Dendritic cell treated with granulocyte-macrophage colony-stimulating factor and Interleukin-4, amounts not matched to agents 40 ng/mL and 50 ng/mL, for 4 days (primary cell): ENCODE measurements around the gene MTCP1.
A peak's percentile ranks its signal among the peaks of the same experiment; 100 is the strongest.

Experiments
- H3K27ac Mint-ChIP-seq: one replicate; pipeline ENCODE4 v1.8.0; 2022; ENCODE audit warnings: mild to moderate bottlenecking, mixed read lengths
- H3K27me3 Mint-ChIP-seq: one replicate; pipeline ENCODE4 v1.8.0; 2022; ENCODE audit warnings: mild to moderate bottlenecking, mixed read lengths
- H3K36me3 Mint-ChIP-seq: one replicate; pipeline ENCODE4 v1.8.0; 2022; ENCODE audit warnings: low read depth, mixed read lengths
- H3K4me1 Mint-ChIP-seq: one replicate; pipeline ENCODE4 v1.8.0; 2022; ENCODE audit warnings: low read depth, mixed read lengths
- H3K4me3 Mint-ChIP-seq: one replicate; pipeline ENCODE4 v1.8.0; 2022; ENCODE audit warnings: mild to moderate bottlenecking, moderate library complexity, mixed read lengths
- H3K9me3 Mint-ChIP-seq: one replicate; pipeline ENCODE4 v1.8.0; 2022; ENCODE audit warnings: mixed read lengths
- intact Hi-C: fragments of 100-400 bp; cut with micrococcal nuclease; formaldehyde crosslinking; loops from one replicate; pipeline ENCODE4 v1.15.0; 2022

MTCP1 gene

DNA sequence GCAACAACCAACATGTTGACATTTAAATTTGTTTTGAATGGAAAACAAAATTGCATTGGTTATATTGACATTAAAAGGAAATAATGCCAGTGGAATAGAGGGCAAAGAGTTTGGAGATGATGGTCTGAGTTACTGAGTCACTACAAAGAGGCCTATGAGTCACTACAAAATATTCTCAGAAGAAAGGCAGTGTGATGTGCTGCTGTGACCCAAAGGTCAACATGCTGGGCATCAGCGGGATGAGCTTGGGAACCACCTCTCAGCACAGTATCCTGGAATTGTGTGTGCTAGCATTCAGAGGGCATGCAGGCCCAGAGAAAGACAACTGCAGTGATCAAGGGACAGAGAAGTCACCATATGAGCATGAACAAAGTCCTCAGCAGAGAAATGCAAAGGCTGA, 2.8 kb downstream of the MTCP1 start:
- Mint-ChIP-seq H3K4me3 (no peak overlapping the region), H3K27ac (no peak overlapping the region), H3K4me1 (peaks cover 30% of the 10 kb centered on the region), H3K36me3 (peaks cover 15% of the 10 kb centered on the region), H3K27me3 (no peaks in the 10 kb centered on the region), H3K9me3 (no peaks in the 10 kb centered on the region)
- intact Hi-C loops: loop anchor here (5.0 kb wide), 1 partner anchor 46 kb away; the partner anchor contains the start of gene F8

DNA sequence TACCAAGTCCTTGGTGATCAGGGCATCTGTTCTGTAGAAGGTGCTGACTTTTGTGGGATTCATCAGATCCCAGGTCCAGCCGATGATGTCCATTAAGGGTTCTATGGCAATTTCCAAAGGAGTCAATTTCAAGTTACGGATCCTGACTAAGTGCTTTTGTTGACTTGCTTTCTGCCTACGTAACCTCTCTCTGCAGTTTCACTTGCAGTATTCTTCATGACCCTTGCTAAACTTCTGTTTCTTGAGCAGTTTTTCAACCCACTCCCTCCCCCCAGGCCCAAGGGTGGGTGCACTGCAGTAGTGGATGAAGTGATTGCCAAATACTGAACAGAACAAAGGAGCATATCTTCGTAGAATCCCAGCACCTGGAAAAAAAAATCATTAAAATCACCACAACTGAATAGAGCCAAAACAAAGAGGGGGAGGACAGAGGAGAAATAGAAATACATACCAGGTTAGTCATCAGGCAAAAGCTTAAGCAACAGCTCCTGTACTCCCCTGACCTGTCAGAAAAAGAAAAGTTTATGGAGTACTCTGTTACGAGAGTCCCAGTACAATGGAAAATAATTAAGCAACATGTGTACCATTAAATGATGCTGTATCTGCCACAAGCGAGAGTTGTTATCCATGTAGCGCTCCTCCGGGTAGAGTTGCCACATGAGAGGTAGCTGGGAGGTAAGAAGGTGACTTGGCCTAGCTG, 5.8 kb downstream of the MTCP1 start:
- Mint-ChIP-seq H3K4me3 (no peak overlapping the region), H3K4me1 (peaks cover 24% of the 10 kb centered on the region), H3K36me3 (peaks cover 3% of the 10 kb centered on the region), H3K27ac (peak overlapping the region; percentile 11), H3K9me3 (no peaks in the 10 kb centered on the region), H3K27me3 (no peaks in the 10 kb centered on the region)
- intact Hi-C loops: loop anchor here (5.0 kb wide), 1 partner anchor 43 kb away; the partner anchor contains the start of gene F8

DNA sequence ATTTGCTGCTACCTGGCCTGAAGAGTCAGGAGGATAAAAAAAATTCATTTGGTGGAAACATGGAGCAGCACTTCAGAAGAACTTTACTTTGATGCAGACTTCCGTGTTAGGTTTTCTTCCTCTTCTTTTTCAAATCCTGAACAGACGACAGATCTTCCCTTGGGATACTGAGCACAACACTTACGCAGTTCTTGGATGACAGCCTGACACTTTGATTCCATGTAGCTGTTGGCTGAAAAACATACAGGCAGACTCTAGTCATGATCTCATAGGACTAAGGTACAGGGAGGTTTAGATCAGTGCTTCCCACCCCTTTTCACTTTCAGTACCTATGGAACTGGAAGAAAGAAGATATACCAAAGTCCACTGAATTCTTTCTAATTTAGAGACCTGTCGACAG, 9.2 kb downstream of the MTCP1 start:
- Mint-ChIP-seq H3K27me3 (no peaks in the 10 kb centered on the region), H3K9me3 (no peaks in the 10 kb centered on the region), H3K27ac (no peak overlapping the region), H3K4me1 (peaks cover 7% of the 10 kb centered on the region), H3K36me3 (peaks cover 10% of the 10 kb centered on the region), H3K4me3 (no peak overlapping the region)
- intact Hi-C loops: no loop called here

DNA sequence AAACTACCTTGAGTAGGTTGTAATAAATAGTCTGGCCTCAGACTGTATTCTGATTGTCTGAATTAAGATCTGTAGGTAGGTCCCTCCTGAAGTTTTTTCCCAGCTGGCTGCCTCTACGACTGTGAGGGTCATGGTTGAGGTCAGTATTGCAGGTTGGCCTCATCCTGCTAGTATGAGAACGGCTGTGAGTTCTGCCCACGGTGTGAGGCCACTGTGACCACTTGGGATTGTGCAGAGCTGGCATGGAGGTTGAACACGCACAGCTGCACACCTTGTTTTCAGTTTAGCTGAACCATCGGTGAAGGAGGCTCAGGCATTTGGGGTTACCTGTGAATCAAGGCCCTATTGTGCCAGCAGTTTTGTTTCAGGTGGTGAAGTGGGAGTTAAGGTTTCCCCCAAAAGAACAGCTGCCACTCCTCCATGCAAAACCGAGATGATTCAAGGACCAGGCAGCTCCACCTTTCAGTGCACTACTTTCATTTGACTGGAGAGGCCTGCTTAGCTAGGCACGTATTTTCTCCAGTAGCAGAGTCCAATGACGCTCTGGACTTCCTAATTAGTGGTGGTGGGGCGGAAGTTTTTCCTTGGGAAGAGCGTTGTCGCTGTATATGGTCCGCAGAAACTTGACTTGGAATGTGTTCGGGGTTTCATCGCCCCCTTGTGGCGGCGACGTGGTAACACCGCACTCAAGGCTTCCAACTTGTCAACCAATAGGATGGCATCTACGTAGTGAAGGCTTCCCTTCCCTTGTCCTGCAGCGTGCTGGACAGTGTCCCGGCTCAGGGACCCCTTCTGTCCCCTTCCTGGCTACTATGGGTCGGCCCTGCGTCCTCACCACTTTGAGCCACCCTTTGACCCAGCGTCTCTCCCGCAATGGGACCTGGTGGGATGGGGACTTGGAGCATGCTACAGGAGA, 13.8 kb downstream of the MTCP1 start:
- Mint-ChIP-seq H3K27ac (no peak overlapping the region), H3K4me1 (no peaks in the 10 kb centered on the region), H3K27me3 (no peaks in the 10 kb centered on the region), H3K4me3 (no peak overlapping the region), H3K9me3 (no peaks in the 10 kb centered on the region), H3K36me3 (peaks cover 37% of the 10 kb centered on the region)
- intact Hi-C loops: loop anchor here (1.0 kb wide), 1 partner anchor 76 kb away; no protein-coding TSS in a partner anchor

DNA sequence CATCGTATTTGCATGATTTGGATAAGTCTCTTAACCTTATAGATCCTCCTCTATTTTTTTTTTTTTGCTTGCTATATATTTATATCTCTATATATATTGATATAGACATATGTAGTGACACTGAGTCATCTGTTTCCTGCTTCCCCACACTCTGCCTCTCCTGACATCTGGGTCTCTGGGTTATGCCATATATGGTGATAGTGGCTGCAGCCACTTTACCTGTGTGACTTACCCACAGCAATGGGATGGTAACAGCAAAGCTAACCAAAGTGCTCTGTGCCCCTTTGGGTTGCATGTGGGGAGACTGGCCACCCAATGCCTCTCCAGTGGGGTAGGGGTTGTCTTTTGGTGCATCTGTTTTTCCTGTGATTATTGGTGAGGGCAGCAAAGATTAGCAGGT, 14.5 kb downstream of the MTCP1 start:
- Mint-ChIP-seq H3K4me3 (no peak overlapping the region), H3K27ac (no peak overlapping the region), H3K4me1 (no peaks in the 10 kb centered on the region), H3K9me3 (no peaks in the 10 kb centered on the region), H3K36me3 (peaks cover 43% of the 10 kb centered on the region), H3K27me3 (no peaks in the 10 kb centered on the region)
- intact Hi-C loops: no loop called here

DNA sequence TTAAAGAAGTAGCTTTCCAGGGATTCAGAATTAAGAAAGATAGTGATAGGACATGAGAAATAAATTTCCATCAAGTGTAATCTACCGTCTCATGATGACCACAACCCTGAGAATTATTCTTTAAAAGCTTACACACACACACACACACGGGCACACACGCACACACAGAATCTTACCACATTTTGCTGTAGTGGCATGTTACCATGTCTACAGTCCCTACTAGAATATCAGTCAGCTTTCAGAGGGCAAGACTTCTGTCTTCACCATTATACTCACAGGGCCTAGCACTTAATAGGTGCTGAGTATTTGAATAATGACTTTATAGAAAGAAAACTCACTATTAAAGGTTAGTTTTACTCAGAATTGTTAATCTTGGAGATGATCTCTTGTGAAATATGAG, 15.4 kb downstream of the MTCP1 start:
- Mint-ChIP-seq H3K4me3 (no peak overlapping the region), H3K27ac (no peak overlapping the region), H3K4me1 (no peaks in the 10 kb centered on the region), H3K36me3 (peaks cover 46% of the 10 kb centered on the region), H3K27me3 (no peaks in the 10 kb centered on the region), H3K9me3 (no peaks in the 10 kb centered on the region)
- intact Hi-C loops: no loop called here

DNA sequence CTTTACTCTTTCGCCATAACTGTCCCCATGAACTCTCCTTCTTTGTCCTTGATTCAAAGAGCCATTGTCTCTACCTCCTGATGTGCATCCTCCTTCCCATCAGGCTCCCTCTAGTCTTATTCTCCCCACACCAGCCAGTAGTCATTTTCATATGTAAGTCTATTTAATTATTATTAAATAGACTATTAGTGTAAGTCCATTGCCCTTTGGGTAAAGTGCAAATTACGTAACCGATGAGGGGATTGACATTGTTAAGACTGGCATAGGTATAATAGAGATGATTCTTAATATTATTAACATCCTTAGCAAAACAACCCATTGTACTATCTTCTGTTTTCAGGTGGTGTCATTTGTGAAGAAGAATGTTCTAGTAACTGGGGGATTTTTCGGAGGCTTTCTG, 16.7 kb downstream of the MTCP1 start:
- peaks cover 6% of the 10 kb centered on the region for H3K4me1 Mint-ChIP-seq

DNA sequence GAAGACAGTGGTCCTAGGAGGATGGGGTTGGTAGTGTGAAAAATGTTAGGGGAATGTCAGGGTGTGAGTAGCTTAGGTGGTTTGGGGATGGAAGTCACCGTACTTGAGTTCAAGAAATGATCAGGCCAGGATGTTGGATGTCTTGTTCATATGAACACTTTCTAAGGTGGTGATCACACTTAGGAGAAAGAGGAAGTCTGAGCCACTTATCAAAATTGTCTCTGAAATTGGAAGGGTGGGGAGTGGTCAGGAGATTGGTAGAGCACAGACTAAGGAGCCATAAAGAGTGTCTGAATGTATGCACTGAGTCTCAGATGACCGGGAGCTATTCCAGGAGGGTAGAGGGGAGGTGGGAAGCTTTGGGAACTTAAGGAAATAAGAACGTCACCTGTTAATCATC, 17.3 kb downstream of the MTCP1 start:
- no peak overlapping the region for H3K27ac Mint-ChIP-seq
- H3K4me3 Mint-ChIP-seq: no peak overlapping the region
- peaks cover 11% of the 10 kb centered on the region for H3K4me1 Mint-ChIP-seq
- H3K9me3 Mint-ChIP-seq: no peaks in the 10 kb centered on the region
- intact Hi-C loops: no loop called here
- H3K36me3 Mint-ChIP-seq: peaks cover 35% of the 10 kb centered on the region
- no peaks in the 10 kb centered on the region for H3K27me3 Mint-ChIP-seq

More for the DNA sequence above, 16.7 kb downstream of the MTCP1 start:
- Mint-ChIP-seq H3K27ac (no peak overlapping the region), H3K4me3 (no peak overlapping the region), H3K27me3 (no peaks in the 10 kb centered on the region), H3K9me3 (no peaks in the 10 kb centered on the region), H3K36me3 (peaks cover 35% of the 10 kb centered on the region)
- intact Hi-C loops: no loop called here

DNA sequence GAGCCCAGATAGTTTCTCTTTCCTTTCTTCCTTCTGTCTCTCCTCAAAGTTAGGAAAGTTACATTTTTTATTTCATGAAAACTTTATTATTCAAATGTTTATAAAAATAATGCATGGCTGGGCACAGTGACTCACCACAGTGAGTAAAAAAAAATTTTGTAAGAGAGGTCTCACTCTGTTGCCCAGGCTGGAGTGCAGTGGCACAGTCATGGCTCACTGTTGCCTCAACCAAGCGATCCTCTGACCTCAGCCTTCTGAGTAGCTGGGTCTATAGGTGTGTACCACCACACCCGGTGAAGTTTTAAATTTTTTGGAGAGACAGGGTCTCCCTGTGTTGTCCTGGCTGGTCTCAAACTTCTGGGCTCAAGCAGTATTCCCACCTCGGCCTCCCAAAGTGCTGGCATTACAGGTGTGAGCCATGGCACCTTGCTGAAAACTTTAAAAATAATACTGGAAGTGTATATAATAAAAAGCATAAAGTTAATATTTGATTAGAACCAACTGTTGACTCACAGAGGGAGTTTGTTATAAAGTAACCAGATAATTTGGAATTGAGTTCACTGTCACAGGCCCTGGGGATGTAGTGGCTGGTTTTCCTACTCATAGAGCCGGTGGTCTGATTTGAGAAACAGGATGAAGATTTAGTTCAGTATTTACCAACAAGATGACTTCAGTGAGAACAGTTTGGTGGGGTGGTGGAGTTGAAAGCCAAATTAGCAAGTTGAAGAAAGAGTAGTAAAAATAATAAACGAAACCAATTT, 18.0 kb downstream of the MTCP1 start:
- Mint-ChIP-seq H3K27me3 (no peaks in the 10 kb centered on the region), H3K4me1 (peaks cover 12% of the 10 kb centered on the region), H3K36me3 (peaks cover 39% of the 10 kb centered on the region), H3K9me3 (no peaks in the 10 kb centered on the region), H3K27ac (no peak overlapping the region), H3K4me3 (no peak overlapping the region)
- intact Hi-C loops: no loop called here

DNA sequence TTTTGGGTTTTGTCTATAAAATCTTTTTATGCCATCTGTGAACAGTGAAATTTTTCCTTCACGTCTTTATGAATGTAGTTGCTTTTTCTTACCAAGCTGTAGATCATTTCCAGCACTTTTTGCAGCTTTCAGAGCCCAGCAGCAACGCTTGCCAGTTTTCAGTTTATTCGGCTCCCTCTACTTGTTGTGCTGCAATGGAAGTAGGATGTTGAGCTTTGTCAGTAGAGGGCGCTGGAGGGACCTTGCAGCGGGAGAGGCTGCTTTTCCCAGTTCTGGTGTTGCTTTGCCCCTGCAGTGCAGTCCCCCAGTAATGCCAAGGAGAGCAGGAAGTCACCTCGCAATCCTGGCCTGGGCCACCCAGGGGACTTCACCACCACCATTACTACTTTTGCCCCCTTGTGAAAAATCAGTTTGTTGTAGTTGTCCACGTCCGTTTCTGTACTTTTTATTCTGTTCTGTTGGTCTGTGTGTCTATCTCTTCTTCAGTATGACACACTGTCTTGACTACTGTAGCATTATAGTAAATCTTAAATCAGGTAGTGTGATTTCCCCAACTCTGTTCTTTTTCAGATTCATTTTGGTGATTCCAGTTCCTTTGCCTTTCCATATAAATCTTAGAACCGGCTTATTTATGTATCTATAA, 21.8 kb downstream of the MTCP1 start:
- no peaks in the 10 kb centered on the region for H3K9me3 Mint-ChIP-seq
- intact Hi-C loops: no loop called here
- H3K4me3 Mint-ChIP-seq: no peak overlapping the region
- no peaks in the 10 kb centered on the region for H3K27me3 Mint-ChIP-seq
- no peak overlapping the region for H3K27ac Mint-ChIP-seq
- peaks cover 55% of the 10 kb centered on the region for H3K36me3 Mint-ChIP-seq
- H3K4me1 Mint-ChIP-seq: peaks cover 12% of the 10 kb centered on the region

DNA sequence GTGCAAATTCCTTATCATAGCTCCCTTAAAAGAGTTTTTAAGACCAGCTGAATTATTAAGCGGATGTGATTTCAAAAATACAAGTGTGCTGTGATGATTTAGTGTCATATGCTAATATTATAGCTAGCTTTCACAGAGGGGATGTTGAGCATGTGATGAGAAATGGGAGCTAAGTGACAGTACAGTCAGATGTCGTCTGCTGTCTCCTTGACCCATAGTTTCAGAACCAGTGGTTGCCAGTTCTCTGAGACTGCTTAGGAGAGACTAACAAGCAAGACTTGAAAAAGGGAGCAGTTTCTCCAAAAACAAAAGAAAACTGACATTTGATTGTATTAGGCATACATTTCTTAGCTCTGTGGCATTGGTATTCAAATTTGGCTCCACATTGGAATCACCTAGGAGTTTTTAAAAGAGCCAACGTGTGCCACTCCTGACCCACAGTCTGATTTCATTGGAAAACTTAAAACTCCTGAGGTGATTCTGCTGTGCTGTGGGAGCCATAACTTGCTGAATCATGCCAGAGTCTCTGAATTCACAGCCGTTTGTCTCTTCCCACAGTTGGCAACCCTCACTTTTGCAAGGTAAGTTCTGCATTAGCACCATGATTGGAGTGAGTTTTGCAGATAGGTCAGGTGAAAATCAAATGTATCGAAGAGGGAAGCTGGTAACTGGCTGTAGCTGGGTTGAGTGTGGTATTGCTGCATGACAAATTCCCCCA, 24.0 kb downstream of the MTCP1 start:
- H3K9me3 Mint-ChIP-seq: no peaks in the 10 kb centered on the region
- H3K36me3 Mint-ChIP-seq: peaks cover 40% of the 10 kb centered on the region
- intact Hi-C loops: no loop called here
- no peak overlapping the region for H3K27ac Mint-ChIP-seq
- H3K4me3 Mint-ChIP-seq: no peak overlapping the region
- no peaks in the 10 kb centered on the region for H3K27me3 Mint-ChIP-seq
- H3K4me1 Mint-ChIP-seq: peaks cover 12% of the 10 kb centered on the region

DNA sequence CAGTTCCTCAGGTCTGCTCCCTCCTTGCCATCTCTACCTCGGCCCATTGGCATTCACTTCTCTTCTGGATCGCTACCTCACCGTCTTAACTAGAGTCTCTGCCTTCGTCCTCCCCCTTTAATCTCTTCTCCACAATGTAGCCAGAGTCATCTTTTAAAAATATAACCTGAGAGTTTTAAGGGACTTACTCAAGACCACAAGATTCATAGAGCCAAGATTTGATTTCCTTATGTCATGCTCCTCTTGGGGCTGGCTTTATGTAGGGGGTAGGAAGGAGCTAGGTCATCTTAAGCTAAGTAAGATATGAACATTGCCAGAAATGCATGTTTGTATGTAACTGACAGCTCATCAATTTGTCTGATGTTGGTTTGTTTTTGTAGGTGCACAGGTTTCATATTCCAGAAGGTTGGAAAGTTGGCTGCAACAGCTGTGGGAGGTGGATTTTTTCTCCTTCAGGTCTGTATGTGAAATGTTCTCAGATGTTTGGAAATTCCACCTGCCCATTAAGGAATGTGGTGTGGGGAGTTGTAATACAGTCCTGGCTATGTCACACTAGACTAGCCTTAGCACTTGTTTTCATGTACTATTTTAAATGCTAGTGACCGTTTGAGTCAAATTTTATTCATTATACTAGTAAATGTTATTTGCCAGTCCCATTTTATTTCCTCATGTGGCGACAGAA, 24.7 kb downstream of the MTCP1 start:
- peaks cover 33% of the 10 kb centered on the region for H3K36me3 Mint-ChIP-seq
- intact Hi-C loops: no loop called here
- H3K4me1 Mint-ChIP-seq: peaks cover 12% of the 10 kb centered on the region

More for the DNA sequence above, 24.7 kb downstream of the MTCP1 start:
- H3K9me3 Mint-ChIP-seq: no peaks in the 10 kb centered on the region
- H3K27me3 Mint-ChIP-seq: no peaks in the 10 kb centered on the region
- no peak overlapping the region for H3K27ac Mint-ChIP-seq
- no peak overlapping the region for H3K4me3 Mint-ChIP-seq
